ENCODE results near the gene MYO1H.
"Not testable (repeated sequence)": the region's sequence is repeated elsewhere in the genome, so short reads cannot be mapped to it uniquely, and the experiment has no call there.

MYO1H gene

GRCh38 chr12:109347589-109347988, at the start of gene MYO1H:
TSS of gene MYO1H (plus strand) at chr12:109347900. CDS start at chr12:109347961, 61 bp downstream.
- no peak for DNase-seq

GRCh38 chr12:109299849-109300248, 47.9 kb upstream of the MYO1H start:
- no peak for DNase-seq

- DNase-seq, result no peak
These were observed 46.0 kb upstream of the MYO1H start for GRCh38 chr12:109301643-109302168.

- DNase-seq, result no peak
These were observed 45.3 kb upstream of the MYO1H start for GRCh38 chr12:109302358-109302757.

- DNase-seq, result no peak
These were observed 44.9 kb upstream of the MYO1H start for GRCh38 chr12:109302770-109303169.

- DNase-seq, result no peak
These were observed 43.2 kb upstream of the MYO1H start for GRCh38 chr12:109304485-109304884.

- DNase-seq, result no peak
These were observed 42.2 kb upstream of the MYO1H start for GRCh38 chr12:109305547-109305946.

GRCh38 chr12:109307051-109307450, 40.6 kb upstream of the MYO1H start:
- DNase-seq, result no peak

GRCh38 chr12:109308534-109309380, 38.9 kb upstream of the MYO1H start, which contains the start of gene FOXN4:
TSS of gene FOXN4 (minus strand) at chr12:109309284. CDS start at chr12:109308321, 963 bp downstream.
- DNase-seq, result no peak

GRCh38 chr12:109309381-109310246, 38.1 kb upstream of the MYO1H start:
- DNase-seq, result no peak

- DNase-seq, result no peak
These were observed 37.2 kb upstream of the MYO1H start for GRCh38 chr12:109310247-109311125.

GRCh38 chr12:109321294-109321693, 26.4 kb upstream of the MYO1H start:
- DNase-seq, result not testable (repeated sequence)

GRCh38 chr12:109329003-109329402, 18.7 kb upstream of the MYO1H start:
- DNase-seq, result no peak

- no peak for DNase-seq
These were observed 18.0 kb upstream of the MYO1H start for GRCh38 chr12:109329686-109330085.

- DNase-seq, result no peak
These were observed 17.1 kb upstream of the MYO1H start for GRCh38 chr12:109330282-109331230.

- no peak for DNase-seq
These were observed 16.3 kb upstream of the MYO1H start for GRCh38 chr12:109331301-109331952.

GRCh38 chr12:109334887-109335286, 12.8 kb upstream of the MYO1H start:
- no peak for DNase-seq

GRCh38 chr12:109336593-109336992, 11.1 kb upstream of the MYO1H start:
- DNase-seq, result no peak

GRCh38 chr12:109343677-109344076, 4.0 kb upstream of the MYO1H start:
- DNase-seq, result no peak

GRCh38 chr12:109345428-109345827, 2.3 kb upstream of the MYO1H start:
- no peak for DNase-seq

GRCh38 chr12:109346920-109347319, 780 bp upstream of the MYO1H start:
- no peak for DNase-seq

Data from GDM1 (cell line).